Fibroblast of lung (primary cell): Measurements from ENCODE around the gene PITX2. TPM values are rescaled to one million over a fixed set of nuclear protein-coding genes. Genes with fewer than 3 reads are reported as not detected.

Experiments used
- DNase-seq, 2 donors: peaks; one replicate each; pipeline versions ENCODE4 v3.0.0 to v3.0.0-alpha.2; 2010; ENCODE audit warnings: low read depth in 2 of 2
- H2AFZ ChIP-seq: 2 replicates; pipeline ENCODE4 v1.5.1; 2012; ENCODE audit warnings: low read length, control low read depth, inconsistent platforms
- H3K27ac ChIP-seq: 2 replicates; pipeline ENCODE4 v1.5.1; 2011; ENCODE audit warnings: low read length, control low read depth; ENCODE audit not compliant: insufficient read depth
- H3K27me3 ChIP-seq: 2 replicates; pipeline ENCODE4 v1.5.1; 2011; ENCODE audit warnings: mild to moderate bottlenecking, low read length; ENCODE audit not compliant: control insufficient read depth, insufficient read depth
- H3K36me3 ChIP-seq: 2 replicates; pipeline ENCODE4 v1.5.1; 2011; ENCODE audit warnings: low read length; ENCODE audit not compliant: control insufficient read depth, insufficient read depth
- H3K4me1 ChIP-seq: 2 replicates; pipeline ENCODE4 v1.5.1; 2011; ENCODE audit warnings: low read length; ENCODE audit not compliant: control insufficient read depth, insufficient read depth; ENCODE audit errors: extremely low read depth
- H3K4me2 ChIP-seq: 2 replicates; pipeline ENCODE4 v1.5.1; 2011; ENCODE audit warnings: low read length, control low read depth; ENCODE audit not compliant: insufficient read depth; ENCODE audit errors: extremely low read depth
- H3K4me3 ChIP-seq, 4 experiments: fragments of 200-600 bp in 1 of 4; sonication (generic) in 1 of 4; replicated peaks in 1 of 4; 2 replicates each; pipeline ENCODE4 v1.5.1; 2011 to 2016; ENCODE audit warnings: low read length in 4 of 4, low read depth in 3 of 4, mild to moderate bottlenecking in 3 of 4, control low read depth in 2 of 4, inconsistent platforms in 1 of 4, mixed read lengths in 1 of 4; ENCODE audit not compliant: insufficient read depth in 1 of 4; ENCODE audit errors: control extremely low read depth in 1 of 4
- H3K79me2 ChIP-seq: 2 replicates; pipeline ENCODE4 v1.5.1; 2012; ENCODE audit warnings: mild to moderate bottlenecking, low read length, inconsistent platforms; ENCODE audit not compliant: control insufficient read depth, insufficient read depth
- H3K9ac ChIP-seq: 2 replicates; pipeline ENCODE4 v1.5.1; 2011; ENCODE audit warnings: mild to moderate bottlenecking, low read length, control low read depth; ENCODE audit not compliant: insufficient read depth
- H3K9me3 ChIP-seq: 2 replicates; pipeline ENCODE4 v1.5.1; 2012; ENCODE audit warnings: low read depth, low read length; ENCODE audit not compliant: control insufficient read depth, insufficient read depth
- H4K20me1 ChIP-seq: 2 replicates; pipeline ENCODE4 v1.5.1; 2011; ENCODE audit warnings: low read length; ENCODE audit not compliant: control insufficient read depth, insufficient read depth; ENCODE audit errors: extremely low read depth
- CTCF ChIP-seq, 2 donors: IDR thresholded peaks in 1 of 2; conservative IDR thresholded peaks in 1 of 2; 1 replicate in 1 of 2; 2 replicates in 1 of 2; pipeline ENCODE4 v1.5.1; 2011 to 2012; ENCODE audit warnings: low read length in 2 of 2, control low read depth in 1 of 2, inconsistent platforms in 1 of 2, low read depth in 1 of 2, mild to moderate bottlenecking in 1 of 2
- EZH2 ChIP-seq: IDR thresholded peaks from 2 replicates; pipeline ENCODE4 v1.5.1; 2012; ENCODE audit warnings: low read length, control low read depth, mild to moderate bottlenecking; ENCODE audit errors: missing control alignments
- polyA plus RNA-seq, 2 donors: library from polyadenylated mRNA; depleted of rRNA in 1 of 2; stranded (reverse) in 1 of 2; unstranded in 1 of 2; fragments of >200 nt; gene quantifications; 2 replicates each; pipeline ENCODE4 v1.2.1, GENCODE V29; 2011 to 2012; ENCODE audit warnings: missing spikeins in 1 of 2
- total RNA-seq: library from RNA; depleted of rRNA; stranded (reverse); fragments of >200 nt; gene quantifications from 2 replicates; pipeline ENCODE4 v1.2.1, GENCODE V29; 2014

The PITX2 gene
- total and polyA plus RNA-seq, 2 donors (not counting 1 experiment from before 2014, with no cell fraction given): 0.33 to 0.40 TPM

GRCh38 chr4:110609044-110609750 is 13.7 kb downstream of the PITX2 start:
- Histone ChIP-seq H3K4me3 (no peak overlapping the region), H3K9me3 (no peaks in the 10 kb centered on the region), H3K79me2 (no peaks in the 10 kb centered on the region), H3K4me2 (no peak overlapping the region), H3K9ac (no peak overlapping the region), H3K27me3 (peaks cover 46% of the 10 kb centered on the region), H3K36me3 (no peaks in the 10 kb centered on the region), H4K20me1 (no peaks in the 10 kb centered on the region), H3K27ac (no peak overlapping the region), H2AFZ (no peak overlapping the region), H3K4me1 (no peaks in the 10 kb centered on the region)
- no peak for DNase-seq
- TF ChIP-seq CTCF (conservative IDR thresholded peaks at IDR 0.05 in 1 of 2, IDR thresholded peaks at IDR 0.05 in 1 of 2; ENCODE audit: low read depth in 1 of 2, low read length in 2 of 2) (no peak), EZH2 (no peak)

GRCh38 chr4:110605077-110605476 is 17.8 kb downstream of the PITX2 start:
- Histone ChIP-seq H3K36me3 (no peaks in the 10 kb centered on the region), H3K4me3 (no peak overlapping the region), H3K27me3 (peaks cover 10% of the 10 kb centered on the region), H3K4me2 (no peak overlapping the region), H4K20me1 (no peaks in the 10 kb centered on the region), H3K9ac (no peak overlapping the region), H3K27ac (no peak overlapping the region), H3K79me2 (no peaks in the 10 kb centered on the region), H3K4me1 (no peaks in the 10 kb centered on the region), H3K9me3 (no peaks in the 10 kb centered on the region), H2AFZ (no peak overlapping the region)
- no peak for DNase-seq
- TF ChIP-seq CTCF (conservative IDR thresholded peaks at IDR 0.05 in 1 of 2, IDR thresholded peaks at IDR 0.05 in 1 of 2; ENCODE audit: low read depth in 1 of 2, low read length in 2 of 2): no peak
- no peak for TF ChIP-seq EZH2

- no peaks in the 10 kb centered on the region for H4K20me1 ChIP-seq
- DNase-seq: no peak
These were observed 20.8 kb downstream of the PITX2 start for GRCh38 chr4:110602061-110602460.

More at GRCh38 chr4:110602061-110602460, 20.8 kb downstream of the PITX2 start:
- H3K27ac ChIP-seq: no peak overlapping the region
- no peak overlapping the region for H3K4me3 ChIP-seq
- TF ChIP-seq EZH2: no peak
- no peak for TF ChIP-seq CTCF (conservative IDR thresholded peaks at IDR 0.05 in 1 of 2, IDR thresholded peaks at IDR 0.05 in 1 of 2; ENCODE audit: low read depth in 1 of 2, low read length in 2 of 2)
- no peaks in the 10 kb centered on the region for H3K4me1 ChIP-seq
- H3K27me3 ChIP-seq: no peaks in the 10 kb centered on the region
- H2AFZ ChIP-seq: no peak overlapping the region
- H3K9ac ChIP-seq: no peak overlapping the region
- H3K36me3 ChIP-seq: no peaks in the 10 kb centered on the region
- no peaks in the 10 kb centered on the region for H3K79me2 ChIP-seq
- H3K9me3 ChIP-seq: no peaks in the 10 kb centered on the region
- no peak overlapping the region for H3K4me2 ChIP-seq
